ENCODE data around the gene TMEM272.

The TMEM272 gene

DNA sequence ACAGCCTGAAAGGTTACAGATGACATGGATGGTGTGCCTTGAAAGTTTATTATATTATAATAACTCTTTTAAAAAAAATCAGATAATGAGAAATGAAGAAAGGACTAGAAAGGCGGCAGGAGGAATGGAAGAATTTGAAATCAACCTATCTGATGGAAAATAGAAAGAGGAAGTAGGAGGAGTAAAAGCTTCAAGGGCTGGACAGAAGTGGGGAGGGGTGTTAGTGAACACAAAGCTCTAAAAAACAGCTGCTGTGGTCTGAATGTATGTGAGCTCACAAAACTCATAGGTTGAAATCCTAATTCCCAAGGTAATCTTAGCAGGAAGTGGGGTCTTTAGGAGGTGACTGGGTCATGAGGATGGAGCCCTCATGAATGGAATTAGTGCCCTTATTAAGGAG, 36.3 kb upstream of the TMEM272 start:
- H3K27ac ChIP-seq = no peak overlapping the region
- TF ChIP-seq, protein P1, sequence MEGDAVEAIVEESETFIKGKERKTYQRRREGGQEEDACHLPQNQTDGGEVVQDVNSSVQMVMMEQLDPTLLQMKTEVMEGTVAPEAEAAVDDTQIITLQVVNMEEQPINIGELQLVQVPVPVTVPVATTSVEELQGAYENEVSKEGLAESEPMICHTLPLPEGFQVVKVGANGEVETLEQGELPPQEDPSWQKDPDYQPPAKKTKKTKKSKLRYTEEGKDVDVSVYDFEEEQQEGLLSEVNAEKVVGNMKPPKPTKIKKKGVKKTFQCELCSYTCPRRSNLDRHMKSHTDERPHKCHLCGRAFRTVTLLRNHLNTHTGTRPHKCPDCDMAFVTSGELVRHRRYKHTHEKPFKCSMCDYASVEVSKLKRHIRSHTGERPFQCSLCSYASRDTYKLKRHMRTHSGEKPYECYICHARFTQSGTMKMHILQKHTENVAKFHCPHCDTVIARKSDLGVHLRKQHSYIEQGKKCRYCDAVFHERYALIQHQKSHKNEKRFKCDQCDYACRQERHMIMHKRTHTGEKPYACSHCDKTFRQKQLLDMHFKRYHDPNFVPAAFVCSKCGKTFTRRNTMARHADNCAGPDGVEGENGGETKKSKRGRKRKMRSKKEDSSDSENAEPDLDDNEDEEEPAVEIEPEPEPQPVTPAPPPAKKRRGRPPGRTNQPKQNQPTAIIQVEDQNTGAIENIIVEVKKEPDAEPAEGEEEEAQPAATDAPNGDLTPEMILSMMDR (conservative IDR thresholded peaks at IDR 0.05) = no peak

DNA sequence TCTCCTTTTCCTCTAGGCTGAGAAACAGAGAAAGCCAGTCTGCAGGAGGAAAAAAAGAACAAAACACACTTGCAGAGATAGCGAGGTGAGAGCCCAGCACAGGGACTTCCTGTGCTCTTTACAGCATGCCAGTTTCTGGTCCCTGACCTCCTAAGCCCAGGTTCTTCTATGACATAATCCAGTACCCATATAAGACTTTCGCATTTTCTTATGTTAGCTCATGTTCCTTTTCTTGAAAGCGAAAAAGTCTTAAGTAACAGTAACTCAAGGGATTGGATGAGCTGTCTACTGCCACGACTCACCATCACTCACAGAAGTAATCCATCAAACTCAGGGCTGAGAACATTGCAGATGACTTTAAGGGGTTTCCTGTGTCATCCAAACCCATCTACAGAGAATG, 34.2 kb upstream of the TMEM272 start:
- TF ChIP-seq, protein P1 (conservative IDR thresholded peaks at IDR 0.05) = no peak
- no peak overlapping the region for H3K27ac ChIP-seq

DNA sequence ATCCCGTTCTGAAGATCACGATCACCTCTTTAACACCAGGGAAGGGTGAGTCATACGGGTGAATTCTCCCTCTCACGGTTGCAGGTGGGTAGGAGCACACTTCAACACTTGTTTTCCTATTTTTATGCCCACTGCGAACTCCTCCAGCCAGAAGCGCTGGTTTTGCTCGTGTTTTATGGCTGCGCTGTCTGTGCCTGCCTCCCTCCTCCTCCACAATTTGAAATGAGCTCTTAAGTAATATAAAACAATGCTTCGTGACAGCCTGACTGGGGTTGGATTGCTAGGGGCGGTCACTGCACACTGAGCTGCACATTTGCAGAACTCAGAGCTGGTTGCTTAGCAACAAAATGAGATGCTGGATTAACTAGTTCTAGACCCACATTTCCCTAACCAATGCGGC, 29.7 kb upstream of the TMEM272 start:
- no peak overlapping the region for H3K27ac ChIP-seq
- TF ChIP-seq, protein P1 (conservative IDR thresholded peaks at IDR 0.05) = no peak

DNA sequence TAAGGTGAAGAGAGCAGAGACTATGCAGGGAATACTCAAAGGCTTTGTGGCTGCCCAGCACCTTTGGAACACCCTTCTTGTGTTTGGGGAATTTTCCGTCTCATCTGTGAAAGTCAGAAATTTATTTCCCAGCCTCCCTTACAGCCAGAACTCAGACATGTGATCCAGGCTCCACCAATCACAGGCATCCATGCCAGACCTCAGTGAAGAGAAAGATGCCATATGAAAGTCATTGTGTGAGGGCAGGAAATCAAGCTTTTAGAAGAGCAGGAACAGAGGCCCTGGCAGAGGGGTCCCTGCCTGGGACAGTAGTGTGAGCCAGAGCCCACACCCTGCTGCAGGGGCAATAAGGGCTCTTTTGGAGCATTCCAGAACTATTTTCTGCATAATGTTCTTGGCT, 28.9 kb upstream of the TMEM272 start:
- TF ChIP-seq, protein P1 (conservative IDR thresholded peaks at IDR 0.05) = no peak
- no peak overlapping the region for H3K27ac ChIP-seq

DNA sequence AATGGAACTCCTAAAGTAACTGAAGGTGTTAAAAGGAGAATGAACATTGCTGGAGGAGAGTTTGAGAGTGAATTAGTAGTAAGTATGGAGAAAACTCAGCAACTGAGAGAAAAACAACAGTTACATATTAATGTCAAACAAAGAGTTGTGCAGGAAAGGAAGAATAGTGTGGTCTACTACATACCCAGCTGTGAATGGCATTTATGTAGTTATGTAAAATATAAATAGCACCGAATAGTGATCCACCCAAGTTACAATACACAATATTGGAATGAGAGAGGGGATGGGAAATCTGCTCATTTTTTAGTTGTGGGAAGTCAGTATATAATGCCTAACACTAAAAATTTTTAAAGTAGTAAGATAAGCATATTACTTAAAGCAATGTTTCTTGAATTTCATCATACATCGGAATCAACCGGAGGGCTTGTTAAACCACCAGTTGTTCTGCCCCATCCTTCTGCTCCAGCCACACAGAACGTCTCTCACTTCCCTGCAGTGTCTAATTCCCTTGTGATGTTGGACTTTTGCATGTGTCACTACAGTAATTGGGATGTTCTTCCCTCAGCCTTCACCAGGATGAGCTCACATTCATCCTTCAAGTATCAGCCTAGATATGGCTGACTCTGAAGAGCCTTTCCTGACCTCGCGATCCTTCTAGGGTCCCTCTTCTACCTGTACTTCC, 28.3 kb upstream of the TMEM272 start:
- TF ChIP-seq, protein P1 (conservative IDR thresholded peaks at IDR 0.05) = no peak
- no peak overlapping the region for H3K27ac ChIP-seq

DNA sequence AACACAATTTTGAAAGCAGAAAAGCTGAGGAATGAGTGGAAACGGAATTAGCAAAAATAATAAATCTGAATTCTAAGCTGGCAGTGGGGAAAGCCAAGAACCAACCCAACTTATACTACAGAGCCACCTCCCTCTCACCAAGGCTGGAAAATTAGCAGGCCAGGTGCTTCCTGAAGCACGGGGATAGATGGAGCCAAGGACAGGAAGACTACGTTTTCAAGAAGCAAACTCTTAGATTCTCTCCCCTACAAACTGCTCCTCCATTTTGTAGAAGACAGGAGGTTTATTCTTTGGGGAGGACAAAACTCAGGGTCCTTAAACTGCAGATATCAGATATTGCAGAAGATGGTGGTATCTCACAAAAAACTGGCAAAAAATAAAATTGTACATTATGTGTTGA, 25.6 kb upstream of the TMEM272 start:
- TF ChIP-seq, protein P1 (conservative IDR thresholded peaks at IDR 0.05) = no peak
- H3K27ac ChIP-seq = no peak overlapping the region

DNA sequence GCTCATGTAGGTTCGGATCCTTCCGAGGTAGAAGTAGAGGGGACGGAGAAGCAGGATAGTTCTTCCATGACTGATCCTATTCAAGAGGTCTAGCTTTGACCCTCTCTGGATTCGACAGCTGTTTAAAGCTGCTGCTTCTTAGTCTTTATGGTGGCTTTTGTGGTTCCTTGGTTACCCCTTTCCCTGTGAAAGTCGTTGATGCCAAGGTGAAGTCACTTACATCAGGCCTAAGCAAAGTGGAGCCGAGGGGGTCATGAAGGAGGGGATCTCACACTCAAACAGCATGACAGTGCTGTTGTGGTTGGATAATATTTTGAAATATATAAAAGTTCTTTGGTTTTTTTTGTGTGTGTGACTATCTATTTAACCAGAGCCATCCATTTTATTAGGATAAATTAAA, 24.9 kb upstream of the TMEM272 start:
- TF ChIP-seq, protein P1 (conservative IDR thresholded peaks at IDR 0.05) = no peak
- no peak overlapping the region for H3K27ac ChIP-seq
